ENCODE measurements around the gene ENOPH1.
"Not testable (repeated sequence)": the region's sequence is repeated elsewhere in the genome, so short reads cannot be mapped to it uniquely, and the experiment has no call there.

The ENOPH1 gene

DNA sequence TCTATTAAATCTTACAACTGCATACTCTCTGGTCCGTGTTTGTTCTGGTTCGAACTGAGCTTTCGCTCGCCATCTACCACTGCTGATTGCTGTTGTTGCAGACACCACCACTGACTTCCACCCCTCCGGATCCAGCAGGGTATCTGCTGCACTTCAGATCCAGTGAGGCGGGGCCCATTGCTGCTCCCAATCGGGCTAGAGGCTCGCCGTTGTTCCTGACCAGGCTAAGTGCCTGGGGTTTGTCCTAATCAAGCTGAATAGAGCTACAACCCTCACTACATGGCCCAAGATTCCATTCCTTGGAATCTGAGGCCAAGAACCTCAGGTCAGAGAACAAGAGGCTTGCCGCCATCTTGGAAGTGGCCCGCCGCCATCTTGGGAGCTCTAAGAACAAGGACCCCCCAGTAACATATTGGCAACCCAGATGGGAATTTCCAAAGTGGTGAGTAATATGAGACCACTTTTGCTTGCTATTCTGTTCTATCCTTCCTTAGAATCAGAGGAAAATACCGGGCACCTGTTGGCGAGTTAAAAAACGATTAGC lies 43.3 kb downstream of the ENOPH1 start:
- DNase-seq: no peak

DNA sequence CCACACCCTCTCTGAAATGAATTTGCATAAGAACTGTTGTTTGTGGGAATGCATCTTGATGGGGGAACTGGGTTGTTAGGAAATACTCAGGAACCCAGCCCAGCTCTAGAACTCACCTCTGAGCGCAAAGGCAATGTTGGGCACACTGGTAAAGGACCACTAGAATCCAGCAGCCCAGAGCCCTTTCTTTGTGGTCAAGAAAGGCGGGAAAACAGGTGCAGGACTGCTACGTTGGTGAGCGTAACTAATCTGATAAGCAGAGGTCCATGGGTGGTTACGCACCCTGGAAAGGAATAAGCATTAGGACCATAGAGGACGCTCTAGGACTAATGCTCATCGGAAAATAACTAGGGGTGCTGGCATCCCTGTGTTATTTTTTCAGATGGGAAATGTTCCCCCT lies 45.5 kb downstream of the ENOPH1 start:
- DNase-seq: not testable (repeated sequence)

DNA sequence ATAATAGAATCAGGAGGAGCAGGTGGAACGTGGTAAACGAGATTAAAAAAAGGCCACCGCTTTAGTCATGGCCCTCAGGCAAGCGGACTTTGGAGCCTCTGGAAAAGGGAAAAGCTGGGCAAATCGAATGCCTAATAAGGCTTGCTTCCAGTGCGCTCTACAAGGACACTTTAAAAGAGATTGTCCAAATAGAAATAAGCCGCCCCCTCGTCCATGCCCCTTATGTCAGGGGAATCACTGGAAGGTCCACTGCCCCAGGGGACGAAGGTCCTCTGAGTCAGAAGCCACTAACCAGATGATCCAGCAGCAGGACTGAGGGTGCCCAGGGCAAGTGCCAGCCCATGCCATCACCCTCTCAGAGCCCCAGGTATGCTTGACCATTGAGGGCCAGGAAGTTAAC lies 47.1 kb downstream of the ENOPH1 start:
- DNase-seq: not testable (repeated sequence)

DNA sequence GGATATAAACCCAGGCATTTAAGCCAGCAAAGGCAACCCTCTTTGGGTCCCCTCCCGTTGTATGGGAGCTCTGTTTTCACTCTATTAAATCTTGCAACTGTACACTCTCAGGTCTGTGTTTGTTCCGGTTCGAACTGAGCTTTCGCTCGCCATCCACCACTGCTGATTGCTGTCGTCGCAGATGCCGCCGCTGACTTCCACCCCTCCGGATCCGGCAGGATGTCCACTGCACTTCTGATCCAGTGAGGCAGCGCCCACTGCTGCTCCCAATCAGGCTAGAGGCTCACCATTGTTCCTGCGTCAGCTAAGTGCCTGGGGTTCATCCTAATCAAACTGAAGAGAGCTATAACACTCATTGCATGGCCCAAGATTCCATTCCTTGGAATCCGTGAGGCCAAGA lies 49.2 kb downstream of the ENOPH1 start:
- DNase-seq: no peak

DNA sequence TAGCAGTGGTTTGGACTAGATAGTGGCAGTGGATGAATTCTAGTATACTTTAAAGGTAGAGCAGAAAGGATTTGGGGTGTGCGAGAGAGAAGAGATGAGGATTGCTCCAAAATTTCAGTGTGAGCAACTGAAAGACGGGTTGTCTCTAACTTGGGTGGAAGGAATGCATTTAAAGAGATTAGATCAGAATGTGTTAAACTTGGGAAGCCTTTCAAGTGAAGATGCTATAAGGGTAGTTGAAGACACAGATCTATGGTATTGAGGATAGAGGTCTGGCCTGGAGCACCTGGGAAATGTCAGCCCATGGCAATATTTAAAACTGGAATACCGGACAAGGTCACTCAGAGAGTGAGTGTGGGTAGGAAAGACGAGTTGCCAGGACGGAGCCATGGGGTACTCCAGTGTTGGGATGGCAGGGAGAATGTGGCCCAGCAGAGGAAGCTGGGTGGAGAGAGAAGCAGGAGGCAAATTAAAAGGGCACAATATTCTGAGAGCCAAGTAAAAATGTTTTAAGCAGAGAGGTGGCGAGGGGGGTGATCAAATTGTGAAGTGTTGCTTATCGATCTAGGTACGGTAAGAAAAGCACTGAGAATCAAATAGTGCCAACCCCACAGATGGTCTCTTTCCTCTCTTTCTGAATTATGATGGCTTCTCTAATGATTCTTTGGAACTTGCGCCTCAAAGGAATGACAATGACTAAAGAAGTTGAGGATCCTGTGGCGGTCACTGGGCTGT lies 50.5 kb downstream of the ENOPH1 start:
- DNase-seq: no peak

DNA sequence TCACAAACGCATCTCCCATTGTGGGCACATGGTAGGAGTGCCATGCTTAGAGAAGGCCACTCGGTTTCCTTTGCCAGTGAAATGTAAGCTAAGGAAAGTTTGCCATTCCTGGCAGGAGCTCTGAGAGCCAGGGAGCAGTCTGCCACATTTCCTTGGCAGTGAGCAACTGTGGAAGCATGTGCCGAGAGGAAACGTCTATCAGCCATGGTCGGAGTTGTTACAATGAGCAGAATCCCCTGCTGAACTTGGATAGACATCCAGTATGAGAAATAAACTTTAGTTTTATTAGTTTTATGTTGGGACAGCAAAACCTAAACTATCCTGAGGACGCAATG lies 51.1 kb downstream of the ENOPH1 start:
- no peak for DNase-seq

DNA sequence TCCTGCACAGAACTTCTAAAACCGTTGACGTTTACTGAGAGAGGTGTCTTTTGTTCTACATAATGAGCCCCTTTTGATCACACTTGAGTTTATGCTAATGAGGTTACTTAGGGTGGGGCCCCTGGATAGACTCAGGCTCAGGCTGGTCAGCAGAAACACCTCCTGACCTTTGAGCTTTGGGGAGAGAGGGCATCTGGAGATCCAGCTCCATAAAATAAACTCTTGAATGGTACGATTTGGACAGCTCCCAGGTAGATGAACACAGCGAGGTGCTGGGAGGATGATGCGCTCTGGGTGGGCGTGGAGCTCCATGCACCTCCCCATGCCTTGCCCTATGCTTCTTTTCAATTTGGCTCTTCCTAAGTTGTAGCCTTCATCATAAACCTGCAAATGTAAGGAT lies 52.0 kb downstream of the ENOPH1 start:
- DNase-seq: no peak

DNA sequence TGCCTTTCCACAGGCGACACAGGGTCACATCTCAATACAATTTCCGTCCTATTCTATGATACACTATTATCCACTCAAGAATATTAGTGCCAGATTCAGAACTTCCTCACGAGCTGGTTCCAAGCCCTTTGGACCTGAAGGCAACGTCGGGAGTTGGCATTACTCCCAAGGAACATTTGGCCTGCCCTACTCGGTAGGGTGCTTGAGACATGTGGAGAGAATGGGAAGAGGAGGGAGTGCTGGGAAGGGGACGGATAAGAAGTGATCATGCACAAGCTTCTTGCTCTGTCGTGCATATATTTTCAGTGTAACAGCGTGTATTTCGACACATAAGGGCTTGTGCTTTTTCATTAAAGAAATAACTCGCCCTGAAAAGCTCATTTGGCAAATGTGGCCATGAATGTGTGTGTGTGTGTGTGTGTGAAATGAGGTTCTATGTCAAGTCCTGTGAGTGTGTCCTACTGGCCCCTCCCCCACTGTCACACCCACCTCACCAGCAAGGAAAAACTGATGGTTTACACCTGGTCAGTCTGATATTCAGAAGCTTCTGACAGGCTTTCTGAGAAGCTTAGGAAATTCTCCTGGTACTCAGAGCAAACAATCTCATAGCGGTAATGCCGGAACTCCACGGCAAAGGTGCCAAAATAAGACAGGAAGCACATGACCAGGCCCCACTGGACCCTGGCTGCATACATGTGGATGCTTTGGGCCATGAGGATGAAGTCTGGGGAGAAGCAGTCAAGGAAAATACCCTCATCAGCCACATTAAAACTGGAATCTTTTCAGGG lies 54.8 kb downstream of the ENOPH1 start:
- no peak for DNase-seq

DNA sequence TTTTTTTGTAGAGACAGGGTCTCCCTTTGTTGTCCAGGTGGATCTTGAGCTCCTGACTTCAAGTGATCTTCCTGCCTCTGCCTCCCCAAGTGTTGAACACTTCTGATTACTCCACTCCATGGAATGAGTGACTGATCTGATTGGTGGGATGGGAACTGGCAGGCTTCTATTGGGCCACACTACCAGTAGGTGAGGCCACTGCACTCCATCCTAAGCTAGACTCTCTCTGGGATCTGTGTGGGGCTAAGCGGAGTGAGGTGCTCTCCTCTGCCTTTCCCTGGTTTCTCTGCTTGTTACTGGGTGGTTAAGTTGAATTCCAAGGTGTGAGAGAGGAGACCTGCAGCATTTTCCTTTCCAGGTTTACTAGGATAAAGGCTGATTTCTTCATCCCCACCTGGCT lies 58.7 kb downstream of the ENOPH1 start:
- no peak for DNase-seq

DNA sequence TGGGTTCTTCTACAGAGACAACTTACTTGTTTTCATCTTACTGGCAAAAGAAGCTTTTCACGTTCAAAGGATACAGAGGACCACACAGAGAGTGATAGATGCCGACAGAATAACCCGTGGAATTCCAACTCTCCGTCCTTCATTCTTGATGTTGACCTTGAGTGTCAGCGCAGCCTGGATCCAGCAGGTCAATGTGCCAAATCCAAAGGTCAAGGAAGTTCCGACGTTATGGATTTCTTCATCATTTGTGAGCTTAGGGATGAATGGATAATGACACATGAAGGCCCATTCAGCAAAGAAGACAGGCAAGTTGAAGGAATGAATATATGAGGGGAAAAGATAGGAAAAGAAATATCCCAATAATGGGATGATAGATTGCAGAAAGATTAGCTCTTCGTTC lies 59.6 kb downstream of the ENOPH1 start:
- DNase-seq: no peak

DNA sequence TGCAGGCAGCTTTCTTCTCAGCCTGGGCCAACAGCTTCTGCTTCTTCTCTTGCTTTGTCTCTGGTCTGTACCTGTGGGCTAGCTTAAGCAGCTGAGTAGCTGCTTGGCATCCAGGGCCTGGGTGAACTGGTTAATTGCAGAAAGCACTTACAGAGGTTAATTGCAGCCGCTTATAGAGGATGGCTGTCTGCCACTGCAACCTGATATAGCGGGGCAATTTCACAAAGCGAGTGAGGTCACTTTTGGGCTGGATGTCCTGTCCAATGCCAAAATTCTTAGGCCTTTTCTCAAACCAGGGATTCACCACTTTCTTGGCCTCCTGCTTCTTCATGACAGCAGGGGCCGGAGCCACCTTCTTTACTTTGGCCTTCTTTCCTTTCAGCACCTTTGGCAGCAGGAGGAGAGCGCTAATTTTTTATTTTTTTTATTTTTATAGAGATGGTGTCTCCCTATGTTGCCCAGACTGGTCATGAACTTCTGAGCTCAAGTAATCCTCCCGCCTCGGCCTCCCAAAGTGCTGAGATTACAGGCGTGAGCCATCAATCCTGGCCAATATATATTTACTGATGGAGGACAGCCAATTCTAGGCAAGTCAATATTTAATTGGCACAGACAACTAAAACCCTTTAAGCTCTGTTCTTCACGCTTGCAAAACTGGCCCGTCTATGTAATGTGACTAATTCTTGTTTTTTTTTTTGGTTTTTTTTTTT lies 61.0 kb downstream of the ENOPH1 start:
- DNase-seq: no peak

DNA sequence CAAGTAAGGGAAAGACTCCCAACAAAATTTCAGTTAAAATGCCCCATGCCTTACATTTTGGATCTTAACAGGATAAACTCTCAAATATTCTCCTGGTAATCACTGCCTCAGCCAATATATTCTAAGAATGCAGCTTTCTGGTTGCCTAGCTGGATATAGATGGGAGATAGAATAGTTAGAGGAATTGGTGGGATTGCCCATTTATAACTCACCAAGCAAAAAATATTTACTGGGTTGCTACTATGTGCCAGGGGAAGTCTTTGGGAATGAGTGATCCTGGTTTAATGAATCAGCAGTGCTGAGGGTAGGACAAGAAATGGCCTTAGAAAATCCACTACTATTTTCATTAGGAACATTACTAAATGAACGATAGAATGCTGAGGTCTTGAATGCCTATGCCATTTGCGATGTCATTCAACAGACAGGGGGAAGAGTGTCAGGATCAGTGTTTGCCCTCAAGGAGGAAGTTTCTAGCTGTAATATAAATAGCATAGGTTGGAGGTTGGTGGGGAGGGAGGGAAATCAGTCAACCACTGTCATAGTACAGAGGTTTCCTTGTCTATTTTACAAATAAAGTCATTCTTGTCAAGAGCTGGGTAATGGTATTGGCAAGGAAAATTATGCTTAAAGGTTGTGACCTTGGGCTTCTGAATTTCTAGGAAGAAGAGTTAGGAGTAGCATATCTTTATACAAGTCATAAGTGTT lies 63.5 kb downstream of the ENOPH1 start:
- DNase-seq: peak; percentile 66

DNA sequence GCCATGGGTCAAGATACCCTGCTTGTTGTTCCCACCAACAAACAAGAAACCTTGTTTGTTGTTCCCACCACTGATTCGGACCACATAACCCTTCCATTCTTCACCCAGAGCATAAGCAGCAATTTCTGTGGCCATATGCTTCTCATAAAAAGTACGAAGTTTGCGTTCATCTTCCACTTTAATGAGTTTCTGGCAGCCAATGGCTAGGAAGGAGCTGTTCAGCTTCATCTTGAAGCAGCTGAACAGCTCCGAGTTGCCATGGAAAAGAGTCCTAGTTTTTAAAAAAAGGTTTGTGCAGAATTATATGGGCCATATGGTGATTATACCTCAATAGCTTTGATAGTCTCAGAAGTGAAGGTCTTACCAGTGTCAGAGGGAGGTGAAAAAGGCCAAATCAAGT lies 65.3 kb downstream of the ENOPH1 start:
- no peak for DNase-seq

DNA sequence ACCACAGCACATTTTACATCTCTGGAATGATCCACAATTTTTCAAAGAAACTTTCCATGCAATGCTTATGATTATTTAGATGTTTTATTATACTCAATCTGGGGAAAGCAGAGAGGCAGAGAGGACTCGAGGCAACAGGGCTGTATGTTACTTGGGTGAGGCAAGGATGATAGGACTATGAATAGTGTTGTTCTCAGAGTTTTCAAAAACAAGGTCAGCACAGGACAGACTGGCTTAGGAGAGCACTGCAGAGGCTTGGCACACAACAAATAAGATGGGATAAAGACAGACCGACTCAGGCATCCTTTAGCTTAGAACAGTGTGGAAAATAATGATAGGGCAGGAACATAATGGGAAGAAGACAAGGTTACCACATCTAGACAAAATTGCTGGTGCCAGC lies 66.0 kb downstream of the ENOPH1 start:
- no peak for DNase-seq

DNA sequence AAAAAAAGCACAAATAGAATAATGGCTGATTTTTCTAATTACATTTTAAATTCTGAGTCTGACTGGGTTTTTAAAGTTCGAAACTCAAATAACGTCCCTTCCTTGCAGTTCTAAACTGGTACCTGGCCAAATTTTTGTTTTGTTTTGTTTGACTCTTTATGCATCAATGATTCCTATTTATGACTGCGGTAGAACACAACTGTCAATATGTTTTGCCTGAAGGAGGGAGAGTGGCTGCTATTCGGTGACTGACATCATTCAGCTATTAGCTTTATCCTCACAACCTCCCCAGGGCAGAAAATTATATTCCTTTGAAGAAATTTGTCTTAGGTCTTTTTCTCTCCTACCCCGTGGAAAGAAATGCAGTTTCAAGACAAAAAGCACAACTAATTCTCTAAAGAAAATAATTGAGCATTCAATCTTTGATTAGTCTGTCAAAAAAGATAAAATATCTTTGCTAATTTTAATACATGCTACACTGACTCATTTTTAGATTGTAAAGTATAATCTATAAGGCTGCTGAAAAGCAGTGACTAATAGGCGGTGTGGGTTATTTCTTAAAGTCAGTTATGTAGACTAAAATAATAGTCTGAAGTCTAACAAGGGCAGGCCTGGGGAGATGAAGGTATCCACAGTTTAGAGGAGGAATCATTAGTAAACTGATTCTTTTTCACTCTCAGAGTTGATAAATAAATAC lies 69.5 kb downstream of the ENOPH1 start:
- DNase-seq: peak; percentile 54

DNA sequence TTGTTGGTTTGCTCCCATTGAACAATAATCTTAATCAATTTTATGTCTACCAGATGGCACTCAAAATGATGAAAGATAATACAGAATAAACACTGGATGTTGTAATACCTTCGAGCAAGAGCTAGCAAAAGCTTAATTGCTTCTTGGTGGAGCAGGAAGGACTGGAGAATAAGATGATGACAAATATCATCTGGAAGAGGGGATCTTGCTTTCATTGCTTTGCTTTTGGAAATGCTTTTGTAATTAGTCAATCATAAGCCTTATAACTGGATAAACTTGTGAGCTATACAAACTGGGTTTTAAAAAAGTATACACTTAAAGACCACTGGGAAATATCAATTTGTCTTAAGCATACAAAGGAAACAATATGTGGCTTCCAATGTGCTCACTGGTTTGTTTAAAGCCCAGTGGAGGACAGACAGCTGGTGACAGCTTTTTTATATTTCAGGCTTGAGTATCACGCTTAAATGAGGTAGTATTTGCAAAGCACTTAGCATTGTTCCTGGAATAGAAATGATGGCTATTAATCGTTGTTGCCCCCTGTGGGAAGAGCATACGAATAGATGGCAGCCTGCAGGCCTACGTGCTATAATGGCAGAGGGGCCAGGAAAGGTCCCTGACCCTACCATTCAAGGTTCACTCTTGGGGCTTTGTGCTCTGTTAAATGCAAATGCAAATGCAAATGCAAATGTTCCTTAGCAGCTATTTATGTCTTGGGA lies 70.2 kb downstream of the ENOPH1 start:
- peak; percentile 62 for DNase-seq

DNA sequence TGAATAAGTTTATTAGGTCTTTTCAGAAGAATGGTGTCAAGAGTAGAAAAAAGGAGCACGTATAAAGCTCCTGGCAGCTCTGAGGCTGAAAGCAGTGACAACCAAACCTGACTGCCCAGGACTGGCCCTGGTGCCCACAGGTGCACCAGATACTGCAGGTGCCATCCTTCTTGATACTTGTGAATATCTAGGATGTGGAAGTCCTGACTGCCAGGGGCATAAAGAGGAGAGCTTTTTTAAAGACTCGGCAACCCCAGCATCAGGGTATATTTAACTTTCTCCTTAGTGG lies 70.7 kb downstream of the ENOPH1 start:
- DNase-seq: no peak

DNA sequence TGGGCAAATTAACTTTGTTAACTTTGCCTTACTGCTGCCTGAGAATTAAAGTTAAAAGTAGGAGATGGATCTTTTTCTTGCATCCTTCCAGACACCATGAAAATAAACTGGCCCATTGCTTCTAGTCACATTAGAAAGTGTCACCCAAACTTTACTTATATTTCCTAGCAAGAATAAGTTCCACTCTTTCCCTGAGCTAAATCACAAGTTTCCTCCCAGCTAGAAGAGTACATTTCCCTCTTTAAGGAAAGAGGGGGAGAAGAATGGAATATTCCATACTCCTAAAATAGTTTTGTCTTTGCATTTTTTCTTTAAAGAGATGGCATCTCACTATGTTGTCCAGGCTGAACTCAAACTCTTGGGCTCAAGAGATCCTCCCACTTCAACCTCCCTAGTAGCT lies 77.6 kb downstream of the ENOPH1 start:
- no peak for DNase-seq

DNA sequence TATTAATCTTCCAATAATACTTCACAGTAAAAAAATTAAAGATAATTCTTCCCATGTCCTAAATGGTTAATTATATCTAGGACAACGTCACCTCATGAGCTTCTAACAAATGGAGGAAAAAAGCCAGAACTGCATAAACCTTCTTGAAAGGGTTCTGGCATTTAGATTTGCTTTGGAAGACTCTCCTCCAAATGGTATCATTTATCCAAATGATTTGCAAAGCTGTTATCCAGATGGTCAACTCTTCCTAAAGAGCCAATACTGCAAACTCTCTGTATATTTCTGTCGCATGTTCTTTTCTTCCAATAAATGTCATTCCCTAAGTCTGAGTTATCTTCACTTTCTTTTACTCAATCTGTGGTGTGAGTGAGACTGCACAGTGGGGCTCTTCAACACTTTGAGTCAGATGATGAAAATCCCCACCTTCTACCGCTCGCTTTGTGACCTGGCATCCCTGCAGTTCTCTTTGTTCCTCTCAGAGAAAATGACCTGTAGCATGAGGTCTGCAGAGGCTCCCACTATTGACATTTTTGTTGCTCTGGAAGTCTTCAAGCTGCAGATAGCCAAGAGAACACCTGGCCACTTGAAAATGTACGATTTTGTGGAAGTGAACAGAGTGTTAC lies 78.5 kb downstream of the ENOPH1 start:
- DNase-seq: no peak

DNA sequence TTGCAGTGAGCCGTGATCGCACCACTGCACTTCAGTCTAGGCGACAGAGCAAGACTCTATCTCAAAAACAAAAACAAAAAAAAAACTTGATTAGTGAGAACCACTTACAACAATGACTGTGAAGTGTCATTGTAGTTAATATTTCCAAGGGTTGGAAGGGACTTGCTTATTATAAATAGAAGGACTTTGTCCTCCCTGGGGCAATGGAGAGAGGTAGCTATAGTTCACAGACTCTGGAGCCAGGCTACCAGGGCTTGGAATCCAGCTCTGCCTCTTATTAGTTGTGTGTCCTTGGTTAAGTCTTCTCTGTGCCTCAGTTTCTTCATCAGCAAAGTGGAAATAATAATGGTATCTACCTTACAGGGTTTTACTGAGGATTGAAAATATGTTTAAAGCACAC lies 79.8 kb downstream of the ENOPH1 start:
- no peak for DNase-seq
